Sigmoid colon (tissue), 7 donors: ENCODE measurements around the gene CDK6. TPM values are rescaled to one million over a fixed set of nuclear protein-coding genes. Genes with fewer than 3 reads are reported as not detected.

Source experiments
- DNase-seq: peaks from one replicate; pipeline ENCODE4 v3.0.0-alpha.2; 2019
- H3K27ac ChIP-seq, 4 donors: fragments of 200-600 bp; sonication (generic); one replicate each; pipeline ENCODE4 v1.5.1; 2016 to 2019; ENCODE audit warnings: mild to moderate bottlenecking in 1 of 4
- H3K27me3 ChIP-seq, 3 donors: fragments of 200-600 bp; sonication (generic); one replicate each; pipeline ENCODE4 v1.5.1; 2019; ENCODE audit warnings: mild to moderate bottlenecking in 1 of 3
- H3K36me3 ChIP-seq, 4 donors: fragments of 200-600 bp; sonication (generic); one replicate each; pipeline ENCODE4 v1.5.1; 2016 to 2019
- H3K4me1 ChIP-seq, 4 donors: fragments of 200-600 bp; sonication (generic); one replicate each; pipeline ENCODE4 v1.5.1; 2017 to 2019
- H3K4me3 ChIP-seq, 4 donors: fragments of 200-600 bp; sonication (generic); one replicate each; pipeline ENCODE4 v1.5.1; 2017 to 2019; ENCODE audit warnings: mild to moderate bottlenecking in 2 of 4, moderate library complexity in 1 of 4
- H3K9me3 ChIP-seq, 4 donors: fragments of 200-600 bp in 3 of 4; sonication (generic) in 3 of 4; one replicate each; pipeline versions ENCODE4 v1.5.1 to v1.6.1; 2013 to 2019
- CTCF ChIP-seq, 4 experiments: fragments of 450-650 bp in 3 of 4; fragments of 200-600 bp in 1 of 4; IDR thresholded peaks; one replicate each; pipeline ENCODE4 v1.5.1; 2016 to 2019; ENCODE audit warnings: antibody characterized with exemption in 4 of 4, mild to moderate bottlenecking in 3 of 4, moderate library complexity in 2 of 4
- EP300 ChIP-seq, 4 donors: sonication (generic); formaldehyde crosslinking; IDR thresholded peaks; one replicate each; pipeline ENCODE4 v1.6.1; 2017; ENCODE audit warnings: antibody characterized with exemption in 4 of 4
- POLR2A ChIP-seq, 2 donors: fragments of 450-650 bp; IDR thresholded peaks; one replicate each; pipeline ENCODE4 v1.6.1; 2016; ENCODE audit warnings: antibody characterized with exemption in 2 of 2, mild to moderate bottlenecking in 2 of 2, moderate library complexity in 2 of 2
- POLR2AphosphoS5 ChIP-seq, 4 donors: sonication (generic); formaldehyde crosslinking; IDR thresholded peaks; one replicate each; pipeline ENCODE4 v1.6.1; 2017; ENCODE audit warnings: antibody characterized with exemption in 4 of 4
- WGBS, 2 donors: extraction: QIAGEN DNeasy Blood & Tissue Kit; methylation state at CpG; one replicate each; pipeline ENCODE4 v1.1.7; 2013; 5-methylcytosine and 5-hydroxymethylcytosine counted together
- intact Hi-C: fragments of 100-400 bp; cut with DNase I; formaldehyde crosslinking; loops from one replicate; pipeline ENCODE4 v1.15.1; 2023
- polyA plus RNA-seq, 3 donors: library from polyadenylated mRNA; stranded (reverse); fragments of 200-250 nt; gene quantifications; one replicate each; pipeline ENCODE4 v1.2.3, GENCODE V29; 2013
- total RNA-seq, 4 donors: library from RNA; depleted of rRNA; stranded (reverse); fragments of >200 nt; gene quantifications; one replicate each; pipeline ENCODE4 v1.1.0, GENCODE V29; 2016
- donor health status: healthy with polysubstance abuse.
- donor health status: Bipolar disorder and iron deficiency.
- donor health status: healthy.

Gene CDK6
- total and polyA plus RNA-seq, 7 donors, result 2.4 to 25.8 (median 13.3) TPM

- Histone ChIP-seq H3K4me3 (no peak overlapping the region), H3K27ac (no peak overlapping the region), H3K36me3 (no peaks in the 10 kb centered on the region), H3K27me3 (no peaks in the 10 kb centered on the region), H3K9me3 (no peaks in the 10 kb centered on the region), H3K4me1 (no peaks in the 10 kb centered on the region)
- WGBS, 2 donors, result 88 to 90% methylated on average over 2 of the region's 2 CpGs
- no peak for TF ChIP-seq CTCF (IDR thresholded peaks at IDR 0.05)
- TF ChIP-seq EP300 (IDR thresholded peaks at IDR 0.05), result no peak
- TF ChIP-seq POLR2A (IDR thresholded peaks at IDR 0.05), result no peak
- no peak for TF ChIP-seq POLR2AphosphoS5 (IDR thresholded peaks at IDR 0.05)
- DNase-seq, result no peak
- intact Hi-C loops, result no loop called here
Observed at GRCh38 chr7:92706563-92706962, 129.8 kb downstream of the CDK6 start.

- Histone ChIP-seq H3K4me1 (no peaks in the 10 kb centered on the region), H3K27ac (no peak overlapping the region), H3K36me3 (no peaks in the 10 kb centered on the region), H3K27me3 (no peaks in the 10 kb centered on the region), H3K4me3 (no peak overlapping the region), H3K9me3 (no peaks in the 10 kb centered on the region)
- intact Hi-C loops, result no loop called here
- TF ChIP-seq POLR2A (IDR thresholded peaks at IDR 0.05) (no peak), EP300 (IDR thresholded peaks at IDR 0.05) (no peak), CTCF (IDR thresholded peaks at IDR 0.05) (no peak), POLR2AphosphoS5 (IDR thresholded peaks at IDR 0.05) (no peak)
- WGBS, 2 donors, result 96 to 97% methylated on average over 1 of the region's 1 CpG
- no peak for DNase-seq
Observed at GRCh38 chr7:92705831-92706230, 130.5 kb downstream of the CDK6 start.

- 96 to 98% methylated on average over 3 of the region's 3 CpGs for WGBS, 2 donors
- Histone ChIP-seq H3K4me3 (no peak overlapping the region), H3K9me3 (no peaks in the 10 kb centered on the region), H3K27me3 (no peaks in the 10 kb centered on the region), H3K4me1 (no peaks in the 10 kb centered on the region), H3K36me3 (no peaks in the 10 kb centered on the region), H3K27ac (no peak overlapping the region)
- no peak for TF ChIP-seq POLR2A (IDR thresholded peaks at IDR 0.05)
- TF ChIP-seq EP300 (IDR thresholded peaks at IDR 0.05), result no peak
- TF ChIP-seq CTCF (IDR thresholded peaks at IDR 0.05), result no peak
- no peak for TF ChIP-seq POLR2AphosphoS5 (IDR thresholded peaks at IDR 0.05)
- no peak for DNase-seq
- intact Hi-C loops, result no loop called here
Observed at GRCh38 chr7:92704858-92705257, 131.5 kb downstream of the CDK6 start.

GRCh38 chr7:92702535-92702934 is 133.8 kb downstream of the CDK6 start:
- no peak overlapping the region for H3K27ac ChIP-seq
- WGBS, 2 donors, result 84 to 92% methylated on average over 1 of the region's 1 CpG
- peaks cover 0 to 22% (median 16%) of the 10 kb centered on the region in 4 donors for H3K4me1 ChIP-seq
- TF ChIP-seq POLR2A (IDR thresholded peaks at IDR 0.05), result no peak
- no peak for TF ChIP-seq POLR2AphosphoS5 (IDR thresholded peaks at IDR 0.05)
- TF ChIP-seq EP300 (IDR thresholded peaks at IDR 0.05), result no peak
- no peak for TF ChIP-seq CTCF (IDR thresholded peaks at IDR 0.05)
- no peaks in the 10 kb centered on the region for H3K36me3 ChIP-seq
- H3K9me3 ChIP-seq, result no peaks in the 10 kb centered on the region
- no peak for DNase-seq
- H3K27me3 ChIP-seq, result no peaks in the 10 kb centered on the region
- no peak overlapping the region for H3K4me3 ChIP-seq
- intact Hi-C loops, result no loop called here

GRCh38 chr7:92699966-92700514 is 136.3 kb downstream of the CDK6 start:
- no peak for DNase-seq
- Histone ChIP-seq H3K27ac (no peak overlapping the region), H3K4me1 (peaks cover 0 to 41% (median 26%) of the 10 kb centered on the region in 4 donors), H3K36me3 (no peaks in the 10 kb centered on the region), H3K4me3 (no peak overlapping the region), H3K9me3 (no peaks in the 10 kb centered on the region), H3K27me3 (no peaks in the 10 kb centered on the region)
- TF ChIP-seq EP300 (IDR thresholded peaks at IDR 0.05) (no peak), POLR2AphosphoS5 (IDR thresholded peaks at IDR 0.05) (no peak)
- 33 to 72% methylated on average over 4 of the region's 4 CpGs for WGBS, 2 donors
- intact Hi-C loops, result loop anchor here (2.0 kb wide), 1 partner anchor 15 kb away; no protein-coding TSS in a partner anchor
